HEK293 (cell line): ENCODE results near the gene TMC6.

Experiments
- CTCF ChIA-PET: fragments of 350-600 bp; formaldehyde crosslinking; extraction: SDS; loops from one replicate; lab custom pipeline; 2021; ENCODE audit warnings: antibody characterized with exemption; lab: Yijun Ruan, JAX
- POLR2A ChIA-PET: fragments of 300-600 bp; formaldehyde crosslinking; extraction: SDS; loops from one replicate; lab custom pipeline; 2020; ENCODE audit warnings: antibody characterized with exemption, inconsistent platforms; lab: Yijun Ruan, JAX
- H3K27ac ChIP-seq: fragments of 200-500 bp; sonication (Bioruptor generic); 2 replicates; pipeline ENCODE4 v1.5.1; 2014; ENCODE audit warnings: low read depth, low read length, control low read depth, inconsistent platforms; ENCODE audit errors: extremely low read depth
- H3K36me3 ChIP-seq, 2 experiments: fragments of 200-500 bp in 1 of 2; sonication (Bioruptor generic) in 1 of 2; 1 replicate in 1 of 2; 2 replicates in 1 of 2; pipeline ENCODE4 v1.5.1; 2014 to 2017; ENCODE audit warnings: inconsistent platforms in 2 of 2, low read length in 2 of 2; ENCODE audit not compliant: control insufficient read depth in 2 of 2, insufficient read depth in 1 of 2
- H3K4me1 ChIP-seq: fragments of 200-500 bp; sonication (Bioruptor generic); 2 replicates; pipeline ENCODE4 v1.5.1; 2014; ENCODE audit warnings: mild to moderate bottlenecking, low read length, inconsistent platforms; ENCODE audit not compliant: control insufficient read depth, insufficient read depth
- H3K4me3 ChIP-seq: 2 replicates; pipeline ENCODE4 v1.5.1; 2011; ENCODE audit warnings: low read depth, mild to moderate bottlenecking, control low read depth, low read length, moderate library complexity
- H3K9me3 ChIP-seq: fragments of 200-500 bp; sonication (Bioruptor generic); 2 replicates; pipeline ENCODE4 v1.5.1; 2014; ENCODE audit warnings: low read depth, low read length, inconsistent platforms; ENCODE audit not compliant: control insufficient read depth, insufficient read depth
- KLF10 ChIP-seq: fragments of 450-650 bp; IDR thresholded peaks from 2 replicates; pipeline ENCODE4 v1.5.1; 2018; ENCODE audit warnings: missing biosample characterization, mild to moderate bottlenecking, missing genetic modification characterization
- ZBTB8A ChIP-seq: fragments of 450-650 bp; formaldehyde crosslinking; IDR thresholded peaks from 2 replicates; pipeline ENCODE4 v1.5.1; 2016; ENCODE audit warnings: missing biosample characterization, missing genetic modification characterization
- ZNF133 ChIP-seq: fragments of 450-650 bp; formaldehyde crosslinking; IDR thresholded peaks from 2 replicates; pipeline ENCODE4 v1.5.1; 2016; ENCODE audit warnings: missing biosample characterization, missing genetic modification characterization
- ZNF146 ChIP-seq: fragments of 450-650 bp; formaldehyde crosslinking; IDR thresholded peaks from 2 replicates; pipeline ENCODE4 v1.5.1; 2016; ENCODE audit warnings: missing biosample characterization, missing genetic modification characterization
- ZNF175 ChIP-seq: fragments of 450-650 bp; formaldehyde crosslinking; IDR thresholded peaks from 2 replicates; pipeline ENCODE4 v1.5.1; 2016; ENCODE audit warnings: missing biosample characterization, missing genetic modification characterization
- ZNF202 ChIP-seq: fragments of 450-650 bp; formaldehyde crosslinking; IDR thresholded peaks from 2 replicates; pipeline ENCODE4 v1.5.1; 2016; ENCODE audit warnings: missing biosample characterization, missing genetic modification characterization, borderline replicate concordance
- ZNF223 ChIP-seq: fragments of 450-650 bp; formaldehyde crosslinking; IDR thresholded peaks from 2 replicates; pipeline ENCODE4 v1.5.1; 2016; ENCODE audit warnings: missing biosample characterization, missing genetic modification characterization
- ZNF416 ChIP-seq: fragments of 450-650 bp; formaldehyde crosslinking; IDR thresholded peaks from 2 replicates; pipeline ENCODE4 v1.5.1; 2016; ENCODE audit warnings: missing biosample characterization, missing genetic modification characterization
- ZNF654 ChIP-seq: fragments of 450-650 bp; formaldehyde crosslinking; IDR thresholded peaks from 2 replicates; pipeline ENCODE4 v1.5.1; 2016; ENCODE audit warnings: low read depth, missing biosample characterization, missing genetic modification characterization
- ZNF747 ChIP-seq: fragments of 450-650 bp; formaldehyde crosslinking; IDR thresholded peaks from 2 replicates; pipeline ENCODE4 v1.5.1; 2016; ENCODE audit warnings: missing biosample characterization, missing genetic modification characterization
- ZNF785 ChIP-seq: fragments of 450-650 bp; formaldehyde crosslinking; IDR thresholded peaks from 2 replicates; pipeline ENCODE4 v1.5.1; 2016; ENCODE audit warnings: missing biosample characterization, missing genetic modification characterization
- TF ChIP-seq, protein P1 (sequence below): fragments of 450-650 bp; formaldehyde crosslinking; IDR thresholded peaks from 2 replicates; pipeline ENCODE4 v1.5.1; 2017; ENCODE audit warnings: missing biosample characterization, missing genetic modification characterization
- TF ChIP-seq, protein P2 (sequence below): fragments of 450-650 bp; formaldehyde crosslinking; IDR thresholded peaks from 2 replicates; pipeline ENCODE4 v1.5.1; 2017; ENCODE audit warnings: missing biosample characterization, missing genetic modification characterization
- TF ChIP-seq, protein P3 (sequence below): fragments of 450-650 bp; formaldehyde crosslinking; IDR thresholded peaks from 2 replicates; pipeline ENCODE4 v1.5.1; 2016; ENCODE audit warnings: missing biosample characterization, missing genetic modification characterization
- TF ChIP-seq, protein P4 (sequence below): fragments of 450-650 bp; formaldehyde crosslinking; IDR thresholded peaks from 2 replicates; pipeline ENCODE4 v1.5.1; 2016; ENCODE audit warnings: missing biosample characterization, missing genetic modification characterization, borderline replicate concordance

TMC6 gene

DNA sequence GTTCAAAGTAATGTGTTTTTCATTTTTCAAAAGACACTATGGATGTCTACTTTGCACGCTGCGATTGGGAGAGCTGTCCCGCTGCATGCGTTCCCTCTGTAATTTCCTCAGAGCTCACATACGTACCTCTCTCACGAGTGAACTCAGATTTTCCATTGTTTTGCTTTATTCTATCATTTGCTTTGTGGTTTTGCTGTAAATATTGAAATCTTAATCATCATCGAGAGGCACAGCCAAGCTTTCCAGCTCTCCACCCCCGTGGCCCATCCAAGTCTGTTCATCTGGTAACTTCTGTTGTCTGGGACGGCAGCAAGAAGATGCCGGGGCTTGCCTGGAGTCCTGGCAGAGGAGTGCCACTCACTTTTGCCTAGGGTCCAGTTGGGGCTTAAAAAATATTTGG is 21.1 kb downstream of the TMC6 start:
- no peaks in the 10 kb centered on the region for H3K9me3 ChIP-seq
- H3K4me3 ChIP-seq, result no peak overlapping the region
- H3K36me3 ChIP-seq, result peaks cover 3 to 24% of the 10 kb centered on the region in 2 experiments
- no peaks in the 10 kb centered on the region; the same call in 1 of the 2 replicates for H3K4me1 ChIP-seq
- TF ChIP-seq, protein P1, sequence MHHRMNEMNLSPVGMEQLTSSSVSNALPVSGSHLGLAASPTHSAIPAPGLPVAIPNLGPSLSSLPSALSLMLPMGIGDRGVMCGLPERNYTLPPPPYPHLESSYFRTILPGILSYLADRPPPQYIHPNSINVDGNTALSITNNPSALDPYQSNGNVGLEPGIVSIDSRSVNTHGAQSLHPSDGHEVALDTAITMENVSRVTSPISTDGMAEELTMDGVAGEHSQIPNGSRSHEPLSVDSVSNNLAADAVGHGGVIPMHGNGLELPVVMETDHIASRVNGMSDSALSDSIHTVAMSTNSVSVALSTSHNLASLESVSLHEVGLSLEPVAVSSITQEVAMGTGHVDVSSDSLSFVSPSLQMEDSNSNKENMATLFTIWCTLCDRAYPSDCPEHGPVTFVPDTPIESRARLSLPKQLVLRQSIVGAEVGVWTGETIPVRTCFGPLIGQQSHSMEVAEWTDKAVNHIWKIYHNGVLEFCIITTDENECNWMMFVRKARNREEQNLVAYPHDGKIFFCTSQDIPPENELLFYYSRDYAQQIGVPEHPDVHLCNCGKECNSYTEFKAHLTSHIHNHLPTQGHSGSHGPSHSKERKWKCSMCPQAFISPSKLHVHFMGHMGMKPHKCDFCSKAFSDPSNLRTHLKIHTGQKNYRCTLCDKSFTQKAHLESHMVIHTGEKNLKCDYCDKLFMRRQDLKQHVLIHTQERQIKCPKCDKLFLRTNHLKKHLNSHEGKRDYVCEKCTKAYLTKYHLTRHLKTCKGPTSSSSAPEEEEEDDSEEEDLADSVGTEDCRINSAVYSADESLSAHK (tag by site-specific recombination), result no peak
- TF ChIP-seq ZNF747 (tag by site-specific recombination) (no peak), ZNF416 (tag by site-specific recombination) (no peak), ZNF202 (tag by site-specific recombination) (no peak), ZBTB8A (tag by site-specific recombination) (no peak), KLF10 (tag by site-specific recombination) (no peak), ZNF223 (no peak), ZNF785 (tag by site-specific recombination) (no peak), ZNF654 (no peak), ZNF146 (tag by site-specific recombination) (no peak), ZNF175 (no peak), ZNF133 (tag by site-specific recombination) (no peak)
- TF ChIP-seq, protein P2, sequence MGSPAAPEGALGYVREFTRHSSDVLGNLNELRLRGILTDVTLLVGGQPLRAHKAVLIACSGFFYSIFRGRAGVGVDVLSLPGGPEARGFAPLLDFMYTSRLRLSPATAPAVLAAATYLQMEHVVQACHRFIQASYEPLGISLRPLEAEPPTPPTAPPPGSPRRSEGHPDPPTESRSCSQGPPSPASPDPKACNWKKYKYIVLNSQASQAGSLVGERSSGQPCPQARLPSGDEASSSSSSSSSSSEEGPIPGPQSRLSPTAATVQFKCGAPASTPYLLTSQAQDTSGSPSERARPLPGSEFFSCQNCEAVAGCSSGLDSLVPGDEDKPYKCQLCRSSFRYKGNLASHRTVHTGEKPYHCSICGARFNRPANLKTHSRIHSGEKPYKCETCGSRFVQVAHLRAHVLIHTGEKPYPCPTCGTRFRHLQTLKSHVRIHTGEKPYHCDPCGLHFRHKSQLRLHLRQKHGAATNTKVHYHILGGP (tag by site-specific recombination), result no peak
- TF ChIP-seq, protein P3, sequence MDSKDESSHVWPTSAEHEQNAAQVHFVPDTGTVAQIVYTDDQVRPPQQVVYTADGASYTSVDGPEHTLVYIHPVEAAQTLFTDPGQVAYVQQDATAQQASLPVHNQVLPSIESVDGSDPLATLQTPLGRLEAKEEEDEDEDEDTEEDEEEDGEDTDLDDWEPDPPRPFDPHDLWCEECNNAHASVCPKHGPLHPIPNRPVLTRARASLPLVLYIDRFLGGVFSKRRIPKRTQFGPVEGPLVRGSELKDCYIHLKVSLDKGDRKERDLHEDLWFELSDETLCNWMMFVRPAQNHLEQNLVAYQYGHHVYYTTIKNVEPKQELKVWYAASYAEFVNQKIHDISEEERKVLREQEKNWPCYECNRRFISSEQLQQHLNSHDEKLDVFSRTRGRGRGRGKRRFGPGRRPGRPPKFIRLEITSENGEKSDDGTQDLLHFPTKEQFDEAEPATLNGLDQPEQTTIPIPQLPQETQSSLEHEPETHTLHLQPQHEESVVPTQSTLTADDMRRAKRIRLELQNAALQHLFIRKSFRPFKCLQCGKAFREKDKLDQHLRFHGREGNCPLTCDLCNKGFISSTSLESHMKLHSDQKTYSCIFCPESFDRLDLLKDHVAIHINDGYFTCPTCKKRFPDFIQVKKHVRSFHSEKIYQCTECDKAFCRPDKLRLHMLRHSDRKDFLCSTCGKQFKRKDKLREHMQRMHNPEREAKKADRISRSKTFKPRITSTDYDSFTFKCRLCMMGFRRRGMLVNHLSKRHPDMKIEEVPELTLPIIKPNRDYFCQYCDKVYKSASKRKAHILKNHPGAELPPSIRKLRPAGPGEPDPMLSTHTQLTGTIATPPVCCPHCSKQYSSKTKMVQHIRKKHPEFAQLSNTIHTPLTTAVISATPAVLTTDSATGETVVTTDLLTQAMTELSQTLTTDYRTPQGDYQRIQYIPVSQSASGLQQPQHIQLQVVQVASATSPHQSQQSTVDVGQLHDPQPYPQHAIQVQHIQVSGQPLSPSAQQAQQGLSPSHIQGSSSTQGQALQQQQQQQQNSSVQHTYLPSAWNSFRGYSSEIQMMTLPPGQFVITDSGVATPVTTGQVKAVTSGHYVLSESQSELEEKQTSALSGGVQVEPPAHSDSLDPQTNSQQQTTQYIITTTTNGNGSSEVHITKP (tag by site-specific recombination), result no peak
- TF ChIP-seq, protein P4, sequence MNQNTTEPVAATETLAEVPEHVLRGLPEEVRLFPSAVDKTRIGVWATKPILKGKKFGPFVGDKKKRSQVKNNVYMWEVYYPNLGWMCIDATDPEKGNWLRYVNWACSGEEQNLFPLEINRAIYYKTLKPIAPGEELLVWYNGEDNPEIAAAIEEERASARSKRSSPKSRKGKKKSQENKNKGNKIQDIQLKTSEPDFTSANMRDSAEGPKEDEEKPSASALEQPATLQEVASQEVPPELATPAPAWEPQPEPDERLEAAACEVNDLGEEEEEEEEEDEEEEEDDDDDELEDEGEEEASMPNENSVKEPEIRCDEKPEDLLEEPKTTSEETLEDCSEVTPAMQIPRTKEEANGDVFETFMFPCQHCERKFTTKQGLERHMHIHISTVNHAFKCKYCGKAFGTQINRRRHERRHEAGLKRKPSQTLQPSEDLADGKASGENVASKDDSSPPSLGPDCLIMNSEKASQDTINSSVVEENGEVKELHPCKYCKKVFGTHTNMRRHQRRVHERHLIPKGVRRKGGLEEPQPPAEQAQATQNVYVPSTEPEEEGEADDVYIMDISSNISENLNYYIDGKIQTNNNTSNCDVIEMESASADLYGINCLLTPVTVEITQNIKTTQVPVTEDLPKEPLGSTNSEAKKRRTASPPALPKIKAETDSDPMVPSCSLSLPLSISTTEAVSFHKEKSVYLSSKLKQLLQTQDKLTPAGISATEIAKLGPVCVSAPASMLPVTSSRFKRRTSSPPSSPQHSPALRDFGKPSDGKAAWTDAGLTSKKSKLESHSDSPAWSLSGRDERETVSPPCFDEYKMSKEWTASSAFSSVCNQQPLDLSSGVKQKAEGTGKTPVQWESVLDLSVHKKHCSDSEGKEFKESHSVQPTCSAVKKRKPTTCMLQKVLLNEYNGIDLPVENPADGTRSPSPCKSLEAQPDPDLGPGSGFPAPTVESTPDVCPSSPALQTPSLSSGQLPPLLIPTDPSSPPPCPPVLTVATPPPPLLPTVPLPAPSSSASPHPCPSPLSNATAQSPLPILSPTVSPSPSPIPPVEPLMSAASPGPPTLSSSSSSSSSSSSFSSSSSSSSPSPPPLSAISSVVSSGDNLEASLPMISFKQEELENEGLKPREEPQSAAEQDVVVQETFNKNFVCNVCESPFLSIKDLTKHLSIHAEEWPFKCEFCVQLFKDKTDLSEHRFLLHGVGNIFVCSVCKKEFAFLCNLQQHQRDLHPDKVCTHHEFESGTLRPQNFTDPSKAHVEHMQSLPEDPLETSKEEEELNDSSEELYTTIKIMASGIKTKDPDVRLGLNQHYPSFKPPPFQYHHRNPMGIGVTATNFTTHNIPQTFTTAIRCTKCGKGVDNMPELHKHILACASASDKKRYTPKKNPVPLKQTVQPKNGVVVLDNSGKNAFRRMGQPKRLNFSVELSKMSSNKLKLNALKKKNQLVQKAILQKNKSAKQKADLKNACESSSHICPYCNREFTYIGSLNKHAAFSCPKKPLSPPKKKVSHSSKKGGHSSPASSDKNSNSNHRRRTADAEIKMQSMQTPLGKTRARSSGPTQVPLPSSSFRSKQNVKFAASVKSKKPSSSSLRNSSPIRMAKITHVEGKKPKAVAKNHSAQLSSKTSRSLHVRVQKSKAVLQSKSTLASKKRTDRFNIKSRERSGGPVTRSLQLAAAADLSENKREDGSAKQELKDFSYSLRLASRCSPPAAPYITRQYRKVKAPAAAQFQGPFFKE (tag by site-specific recombination), result no peak
- ChIA-PET CTCF (interaction anchor here (0.7 to 1.0 kb wide), 2 partner anchors 16 to 116 kb away, joined by 4 to 8 read pairs; no protein-coding TSS in a partner anchor), POLR2A (no interaction called here)
- no peak overlapping the region for H3K27ac ChIP-seq
